Tibial nerve (tissue), 4 donors: ENCODE data around the gene NEK11.
"Not testable (repeated sequence)": the region's sequence is repeated elsewhere in the genome, so short reads cannot be mapped to it uniquely, and the experiment has no call there.

Source experiments
- EP300 ChIP-seq, 2 donors: sonication (generic); formaldehyde crosslinking; IDR thresholded peaks; one replicate each; pipeline ENCODE4 v1.6.1; 2017; ENCODE audit warnings: antibody characterized with exemption in 2 of 2, mild to moderate bottlenecking in 1 of 2
- POLR2A ChIP-seq, 2 donors: fragments of 450-650 bp; IDR thresholded peaks; one replicate each; pipeline ENCODE4 v1.6.1; 2017; ENCODE audit warnings: antibody characterized with exemption in 2 of 2, mild to moderate bottlenecking in 2 of 2, moderate library complexity in 2 of 2
- TF ChIP-seq, protein P1 (sequence below), 5 experiments: fragments of 200-600 bp in 3 of 5; fragments of 450-650 bp in 2 of 5; sonication (generic) in 3 of 5; IDR thresholded peaks; one replicate each; pipeline ENCODE4 v1.5.1; 2016 to 2019; ENCODE audit warnings: antibody characterized with exemption in 5 of 5, mild to moderate bottlenecking in 3 of 5, moderate library complexity in 2 of 5

DNA sequence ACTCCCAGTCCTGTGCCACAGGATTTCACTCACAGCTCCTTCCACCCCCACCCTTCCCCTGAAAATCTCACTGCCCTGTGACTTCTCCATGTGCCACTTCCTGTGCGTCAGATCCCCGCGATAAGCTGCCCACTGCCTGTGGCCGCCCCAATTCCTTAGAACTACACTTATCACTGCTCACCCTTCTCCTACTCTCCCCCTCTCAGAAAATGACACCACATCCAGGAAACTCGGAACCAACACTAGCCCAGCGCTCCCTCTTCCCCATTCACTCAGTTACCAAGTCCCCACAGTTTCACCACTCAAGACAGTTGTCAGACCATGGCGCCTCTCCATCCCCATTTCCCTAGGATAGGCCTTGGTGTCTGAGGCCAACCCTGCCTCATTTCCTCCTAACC is 334.4 kb downstream of the NEK11 start:
- TF ChIP-seq, protein P1, sequence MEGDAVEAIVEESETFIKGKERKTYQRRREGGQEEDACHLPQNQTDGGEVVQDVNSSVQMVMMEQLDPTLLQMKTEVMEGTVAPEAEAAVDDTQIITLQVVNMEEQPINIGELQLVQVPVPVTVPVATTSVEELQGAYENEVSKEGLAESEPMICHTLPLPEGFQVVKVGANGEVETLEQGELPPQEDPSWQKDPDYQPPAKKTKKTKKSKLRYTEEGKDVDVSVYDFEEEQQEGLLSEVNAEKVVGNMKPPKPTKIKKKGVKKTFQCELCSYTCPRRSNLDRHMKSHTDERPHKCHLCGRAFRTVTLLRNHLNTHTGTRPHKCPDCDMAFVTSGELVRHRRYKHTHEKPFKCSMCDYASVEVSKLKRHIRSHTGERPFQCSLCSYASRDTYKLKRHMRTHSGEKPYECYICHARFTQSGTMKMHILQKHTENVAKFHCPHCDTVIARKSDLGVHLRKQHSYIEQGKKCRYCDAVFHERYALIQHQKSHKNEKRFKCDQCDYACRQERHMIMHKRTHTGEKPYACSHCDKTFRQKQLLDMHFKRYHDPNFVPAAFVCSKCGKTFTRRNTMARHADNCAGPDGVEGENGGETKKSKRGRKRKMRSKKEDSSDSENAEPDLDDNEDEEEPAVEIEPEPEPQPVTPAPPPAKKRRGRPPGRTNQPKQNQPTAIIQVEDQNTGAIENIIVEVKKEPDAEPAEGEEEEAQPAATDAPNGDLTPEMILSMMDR (IDR thresholded peaks at IDR 0.05), result not testable (repeated sequence)
- not testable (repeated sequence) for TF ChIP-seq POLR2A, EP300 (IDR thresholded peaks at IDR 0.05)
